ENCODE results near the gene SUCLG2. TPM values are rescaled to one million over a fixed set of nuclear protein-coding genes. Genes with fewer than 3 reads are reported as not detected.

SUCLG2 gene
- total RNA-seq, 1 experiment from 2014 or later = 38.5 TPM

DNA sequence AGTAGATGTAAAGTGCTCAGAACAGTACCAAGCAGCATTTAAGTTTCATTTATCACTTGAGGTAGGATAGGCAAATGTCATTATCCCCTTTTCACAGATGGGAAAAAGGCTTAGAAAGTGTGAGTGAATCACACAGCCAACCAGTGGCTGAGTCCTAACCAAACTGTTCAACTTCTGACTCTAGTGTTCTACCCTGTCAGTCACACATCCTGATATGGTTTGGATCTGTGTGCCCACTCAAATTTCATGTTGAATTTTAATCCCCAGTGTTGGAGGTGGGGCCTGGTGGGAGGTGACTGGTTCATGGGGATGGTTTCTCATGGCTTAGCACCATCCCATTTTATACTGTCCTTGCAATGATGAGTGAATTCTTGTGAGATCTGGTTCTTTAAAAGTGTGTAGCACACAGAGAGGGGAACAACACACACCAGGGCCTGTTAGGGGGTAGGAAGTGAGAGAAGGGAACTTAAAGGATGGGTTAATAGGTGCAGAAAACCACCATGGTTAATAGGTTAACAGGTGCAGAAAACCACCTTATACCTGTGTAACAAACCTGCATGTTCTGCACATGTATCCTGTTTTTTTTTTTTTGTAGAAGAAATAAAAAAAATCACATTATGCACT lies 304.7 kb downstream of the SUCLG2 start:
- Histone ChIP-seq H3K23me2 (ENCODE audit: insufficient read length, low read depth, low read length, poor library complexity, severe bottlenecking) (no peaks in the 10 kb centered on the region), H3K4ac (ENCODE audit: low read depth, low read length) (no peak overlapping the region), H2BK120ac (ENCODE audit: low read depth, low read length, poor library complexity, severe bottlenecking) (no peak overlapping the region), H3K4me2 (ENCODE audit: insufficient read depth, insufficient read length, low read length) (no peak overlapping the region), H4K20me1 (ENCODE audit: control insufficient read depth, insufficient read depth, insufficient read length) (no peaks in the 10 kb centered on the region), H3K9me3 (ENCODE audit: control insufficient read depth, low read depth, low read length) (no peaks in the 10 kb centered on the region), H3K27me3 (ENCODE audit: insufficient read depth, low read length) (no peaks in the 10 kb centered on the region), H3K79me2 (ENCODE audit: insufficient read depth, low read length) (no peaks in the 10 kb centered on the region), H3K9ac (ENCODE audit: extremely low read depth, insufficient read length, low read length) (no peak overlapping the region), H3K23ac (ENCODE audit: insufficient read length, low read depth, low read length) (no peak overlapping the region), H3K79me1 (ENCODE audit: insufficient read depth, low read depth, low read length, poor library complexity, severe bottlenecking) (no peaks in the 10 kb centered on the region), H3T11ph (ENCODE audit: low read length) (no peak overlapping the region), H2BK12ac (ENCODE audit: insufficient read length, low read depth, low read length) (no peak overlapping the region), H2AK5ac (ENCODE audit: insufficient read length, low read length) (no peak overlapping the region), H3K4me1 (ENCODE audit: insufficient read depth, low read length) (peaks cover 3% of the 10 kb centered on the region; the same call in 1 of the 2 replicates), H2BK20ac (ENCODE audit: low read depth, low read length, poor library complexity, severe bottlenecking) (no peak overlapping the region), H4K91ac (ENCODE audit: insufficient read length, low read depth, low read length) (no peak overlapping the region), H3K56ac (ENCODE audit: insufficient read length, low read depth, low read length) (no peak overlapping the region), H3K14ac (ENCODE audit: insufficient read depth, low read length) (no peak overlapping the region), H2BK15ac (ENCODE audit: low read depth, low read length) (no peak overlapping the region), H3K18ac (ENCODE audit: insufficient read length, low read depth, low read length) (no peak overlapping the region), H4K5ac (ENCODE audit: insufficient read length, low read depth, low read length) (no peak overlapping the region), H2AFZ (ENCODE audit: low read length) (no peak overlapping the region), H3K27ac (ENCODE audit: insufficient read length, low read depth, low read length) (no peak overlapping the region), H2BK5ac (ENCODE audit: insufficient read length, low read length) (no peak overlapping the region), H4K8ac (replicated peaks; ENCODE audit: insufficient read length, low read depth, low read length) (no peak overlapping the region)
- no peaks in the 10 kb centered on the region for H3K27me3 Mint-ChIP-seq (ENCODE audit: low read depth)
- TF ChIP-seq, protein P1, sequence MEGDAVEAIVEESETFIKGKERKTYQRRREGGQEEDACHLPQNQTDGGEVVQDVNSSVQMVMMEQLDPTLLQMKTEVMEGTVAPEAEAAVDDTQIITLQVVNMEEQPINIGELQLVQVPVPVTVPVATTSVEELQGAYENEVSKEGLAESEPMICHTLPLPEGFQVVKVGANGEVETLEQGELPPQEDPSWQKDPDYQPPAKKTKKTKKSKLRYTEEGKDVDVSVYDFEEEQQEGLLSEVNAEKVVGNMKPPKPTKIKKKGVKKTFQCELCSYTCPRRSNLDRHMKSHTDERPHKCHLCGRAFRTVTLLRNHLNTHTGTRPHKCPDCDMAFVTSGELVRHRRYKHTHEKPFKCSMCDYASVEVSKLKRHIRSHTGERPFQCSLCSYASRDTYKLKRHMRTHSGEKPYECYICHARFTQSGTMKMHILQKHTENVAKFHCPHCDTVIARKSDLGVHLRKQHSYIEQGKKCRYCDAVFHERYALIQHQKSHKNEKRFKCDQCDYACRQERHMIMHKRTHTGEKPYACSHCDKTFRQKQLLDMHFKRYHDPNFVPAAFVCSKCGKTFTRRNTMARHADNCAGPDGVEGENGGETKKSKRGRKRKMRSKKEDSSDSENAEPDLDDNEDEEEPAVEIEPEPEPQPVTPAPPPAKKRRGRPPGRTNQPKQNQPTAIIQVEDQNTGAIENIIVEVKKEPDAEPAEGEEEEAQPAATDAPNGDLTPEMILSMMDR (conservative IDR thresholded peaks at IDR 0.05) = no peak
- DNase-seq = no peak
- H3K27ac Mint-ChIP-seq = no peak overlapping the region
- peaks cover 5 to 7% of the 10 kb centered on the region in 2 experiments for H3K4me1 Mint-ChIP-seq
- peaks cover 0 to 4% of the 10 kb centered on the region in 2 experiments; a peak in 2 of 5 replicates for H3K9me3 Mint-ChIP-seq
- 0 out of 7 replicates have a peak, but pooled peaks cover 0 to 1% (median 0%) of the 10 kb centered on the region in 3 experiments for H3K36me3 Mint-ChIP-seq (ENCODE audit: insufficient read depth in 1 of 3, low read depth in 3 of 3)
- H3K4me3 Mint-ChIP-seq = no peak overlapping the region

Data from H9 (cell line).